Muscle layer of colon (tissue), 2 donors: ENCODE measurements around the gene TARBP2.

Source experiments
- H3K27ac ChIP-seq: one replicate; pipeline ENCODE4 v1.7.0; 2013; ENCODE audit warnings: low read depth, mild to moderate bottlenecking, low read length, moderate library complexity
- H3K27me3 ChIP-seq, 2 donors: one replicate each; pipeline ENCODE4 v1.7.0; 2013; ENCODE audit warnings: low read length in 2 of 2, mild to moderate bottlenecking in 2 of 2; ENCODE audit not compliant: insufficient read depth in 2 of 2, control insufficient read depth in 1 of 2
- H3K36me3 ChIP-seq: one replicate; pipeline ENCODE4 v1.7.0; 2013; ENCODE audit warnings: mild to moderate bottlenecking, low read length; ENCODE audit not compliant: insufficient read depth
- H3K4me1 ChIP-seq: one replicate; pipeline ENCODE4 v1.7.0; 2013; ENCODE audit warnings: mild to moderate bottlenecking, low read length; ENCODE audit not compliant: insufficient read depth
- H3K4me3 ChIP-seq, 2 donors: one replicate each; pipeline ENCODE4 v1.7.0; 2013; ENCODE audit warnings: low read length in 2 of 2, low read depth in 1 of 2, mild to moderate bottlenecking in 1 of 2, moderate library complexity in 1 of 2
- H3K9ac ChIP-seq: one replicate; pipeline ENCODE4 v1.7.0; 2013; ENCODE audit warnings: low read length
- H3K9me3 ChIP-seq: one replicate; pipeline ENCODE4 v1.7.0; 2013; ENCODE audit warnings: mild to moderate bottlenecking, low read length
- donor health status: abdominal sarcoma.
- donor health status: Adenocarcinoma of cecum.

TARBP2 gene

GRCh38 chr12:53500142-53500775 is 824 bp upstream of the TARBP2 start:
- peak overlapping the region; percentile 85 for H3K9ac ChIP-seq
- no peaks in the 10 kb centered on the region for H3K27me3 ChIP-seq
- H3K27ac ChIP-seq, result peak overlapping the region; percentile 98
- peaks cover 3% of the 10 kb centered on the region for H3K36me3 ChIP-seq
- no peaks in the 10 kb centered on the region for H3K9me3 ChIP-seq
- peak overlapping the region; percentile 50 to 63 for H3K4me3 ChIP-seq
- H3K4me1 ChIP-seq, result peaks cover 35% of the 10 kb centered on the region

DNA sequence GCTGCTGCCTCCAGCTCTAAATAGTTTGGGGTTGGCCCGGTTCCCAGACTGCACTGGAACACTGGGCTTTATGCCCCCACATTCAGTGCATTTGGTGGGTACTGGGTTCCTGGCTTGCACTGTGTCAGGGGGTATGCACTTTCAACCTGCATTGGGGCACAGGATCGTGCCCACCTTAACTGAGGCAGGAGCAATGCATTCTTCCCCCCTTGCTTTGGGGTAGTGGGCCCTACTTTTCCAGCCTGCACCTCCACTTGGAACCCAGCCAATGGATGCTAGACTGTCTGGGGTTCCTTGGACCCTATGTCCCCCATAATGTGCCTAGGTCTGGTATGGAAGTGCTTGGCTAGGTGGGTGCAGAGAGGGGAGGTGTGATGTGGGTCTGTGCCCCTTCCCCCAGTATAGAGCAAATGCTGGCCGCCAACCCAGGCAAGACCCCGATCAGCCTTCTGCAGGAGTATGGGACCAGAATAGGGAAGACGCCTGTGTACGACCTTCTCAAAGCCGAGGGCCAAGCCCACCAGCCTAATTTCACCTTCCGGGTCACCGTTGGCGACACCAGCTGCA is 615 bp downstream of the TARBP2 start:
- Histone ChIP-seq H3K4me3 (peak overlapping the region; percentile 48 to 63), H3K4me1 (peaks cover 28% of the 10 kb centered on the region), H3K27ac (peak overlapping the region; percentile 98), H3K9me3 (no peaks in the 10 kb centered on the region), H3K36me3 (peaks cover 13% of the 10 kb centered on the region), H3K27me3 (no peaks in the 10 kb centered on the region), H3K9ac (no peak overlapping the region)

DNA sequence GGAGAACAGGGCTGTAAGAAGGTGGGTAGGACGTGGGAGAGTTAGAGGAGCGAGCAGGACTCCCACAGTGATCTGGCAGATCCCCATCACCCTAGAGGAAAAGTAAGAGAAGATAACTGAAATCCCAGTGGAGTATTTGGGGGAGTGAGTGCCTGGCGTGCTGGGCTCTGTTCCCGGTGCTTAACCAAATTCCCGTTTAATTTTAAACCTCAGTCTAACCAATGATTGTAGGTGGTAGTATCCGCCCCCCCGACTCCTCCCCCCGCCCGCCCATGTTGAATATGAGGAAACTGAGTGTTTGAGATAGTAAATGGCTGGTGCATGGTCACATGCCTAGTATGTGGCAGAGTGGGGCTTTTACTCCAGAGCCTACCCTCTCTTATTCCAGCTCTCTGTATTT is 1.2 kb downstream of the TARBP2 start:
- no peak overlapping the region for H3K9ac ChIP-seq
- H3K27me3 ChIP-seq, result no peaks in the 10 kb centered on the region
- H3K4me3 ChIP-seq, result peak overlapping the region in 1 of 2 donors; percentile 63
- H3K36me3 ChIP-seq, result peaks cover 19% of the 10 kb centered on the region
- no peaks in the 10 kb centered on the region for H3K9me3 ChIP-seq
- H3K27ac ChIP-seq, result no peak overlapping the region
- peaks cover 28% of the 10 kb centered on the region for H3K4me1 ChIP-seq

DNA sequence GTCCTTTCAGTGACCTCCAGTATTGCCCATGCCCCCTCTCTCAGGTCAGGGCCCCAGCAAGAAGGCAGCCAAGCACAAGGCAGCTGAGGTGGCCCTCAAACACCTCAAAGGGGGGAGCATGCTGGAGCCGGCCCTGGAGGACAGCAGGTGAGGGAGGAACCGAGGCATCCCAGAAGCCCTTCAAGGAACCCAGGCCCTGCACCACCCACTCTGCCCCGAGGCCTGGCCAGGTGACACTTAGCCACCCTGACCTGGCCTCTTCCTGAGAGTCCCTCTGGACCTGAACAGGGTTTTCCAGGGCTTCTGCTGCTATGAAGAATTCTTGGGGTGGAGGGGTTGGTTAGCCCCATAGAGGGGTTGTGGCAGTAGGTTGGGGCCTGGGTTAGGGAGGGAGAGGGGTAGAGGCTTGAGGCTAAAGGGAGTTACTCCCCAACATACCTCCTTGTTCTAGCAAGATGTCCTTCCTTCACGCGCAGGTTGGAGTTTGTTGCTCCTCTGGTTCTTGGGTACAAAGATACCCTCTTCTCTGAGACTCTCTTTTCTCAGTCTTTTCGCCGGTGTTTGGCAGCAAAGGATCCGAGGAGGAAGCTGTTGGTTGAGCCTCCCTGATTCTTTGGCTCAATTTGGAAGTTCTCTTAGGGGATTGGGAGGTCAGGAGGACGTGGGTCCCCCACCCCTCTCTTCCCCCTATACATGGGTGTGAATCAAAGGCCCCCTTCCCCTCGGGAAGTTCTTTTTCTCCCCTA is 2.1 kb downstream of the TARBP2 start:
- Histone ChIP-seq H3K4me1 (peaks cover 28% of the 10 kb centered on the region), H3K27ac (no peak overlapping the region), H3K9ac (no peak overlapping the region), H3K27me3 (no peaks in the 10 kb centered on the region), H3K36me3 (peaks cover 24% of the 10 kb centered on the region), H3K9me3 (no peaks in the 10 kb centered on the region), H3K4me3 (no peak overlapping the region)

DNA sequence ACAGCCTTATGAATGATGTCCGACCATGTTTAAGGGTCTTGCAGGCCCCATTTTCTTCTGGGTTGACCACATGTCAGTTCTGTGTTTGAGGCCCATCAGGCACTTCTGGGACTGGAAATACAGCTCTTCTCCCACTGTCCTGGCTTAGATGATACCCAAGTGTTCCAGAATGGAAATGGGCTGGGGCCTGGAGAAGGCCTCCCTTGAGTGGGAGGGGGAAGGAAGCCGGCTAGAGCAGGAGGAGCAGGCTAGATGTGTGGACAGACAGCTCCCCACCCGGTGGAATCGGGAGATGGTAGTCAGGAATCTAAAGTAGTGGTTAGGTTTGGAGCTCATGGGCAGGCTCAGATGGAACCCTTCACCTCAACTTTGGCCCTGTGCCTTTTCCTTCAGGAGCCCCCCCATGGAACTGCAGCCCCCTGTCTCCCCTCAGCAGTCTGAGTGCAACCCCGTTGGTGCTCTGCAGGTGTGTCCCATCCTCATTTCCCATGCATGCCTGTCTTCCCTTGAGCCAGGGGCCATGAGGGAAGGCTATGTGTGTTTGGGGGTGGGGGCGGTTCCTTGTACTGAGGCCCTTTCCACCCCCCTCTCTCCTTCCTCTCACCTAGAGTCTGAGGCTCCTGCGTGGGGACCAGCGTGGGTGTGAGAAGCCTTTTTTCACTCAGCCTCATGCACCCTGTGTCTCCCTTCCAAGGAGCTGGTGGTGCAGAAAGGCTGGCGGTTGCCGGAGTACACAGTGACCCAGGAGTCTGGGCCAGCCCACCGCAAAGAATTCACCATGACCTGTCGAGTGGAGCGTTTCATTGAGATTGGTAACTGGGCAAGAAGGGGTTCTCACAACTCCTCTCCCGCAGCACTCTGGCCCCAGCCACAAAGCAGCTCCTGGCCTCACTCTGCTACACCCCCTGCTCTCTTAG is 3.2 kb downstream of the TARBP2 start:
- H3K9ac ChIP-seq, result no peak overlapping the region
- peaks cover 24% of the 10 kb centered on the region for H3K36me3 ChIP-seq
- no peak overlapping the region for H3K4me3 ChIP-seq
- no peaks in the 10 kb centered on the region for H3K9me3 ChIP-seq
- peaks cover 27% of the 10 kb centered on the region for H3K4me1 ChIP-seq
- H3K27ac ChIP-seq, result no peak overlapping the region
- H3K27me3 ChIP-seq, result no peaks in the 10 kb centered on the region

DNA sequence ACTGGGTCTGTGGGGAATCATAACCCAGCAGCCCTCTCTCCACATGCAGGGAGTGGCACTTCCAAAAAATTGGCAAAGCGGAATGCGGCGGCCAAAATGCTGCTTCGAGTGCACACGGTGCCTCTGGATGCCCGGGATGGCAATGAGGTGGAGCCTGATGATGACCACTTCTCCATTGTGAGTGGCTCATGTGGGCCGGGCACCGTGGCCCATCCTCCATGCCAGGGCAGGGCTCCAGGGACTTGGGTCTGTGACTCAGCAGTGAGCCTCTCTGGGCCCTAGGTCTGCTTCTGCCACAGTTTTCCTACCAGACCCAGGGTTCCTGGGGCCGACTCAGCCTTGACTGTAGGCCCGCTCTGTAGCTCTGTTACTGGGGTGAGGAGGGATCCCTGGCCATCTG is 4.0 kb downstream of the TARBP2 start:
- Histone ChIP-seq H3K27me3 (no peaks in the 10 kb centered on the region), H3K4me3 (no peak overlapping the region), H3K36me3 (peaks cover 24% of the 10 kb centered on the region), H3K4me1 (peaks cover 22% of the 10 kb centered on the region), H3K27ac (no peak overlapping the region), H3K9me3 (no peaks in the 10 kb centered on the region), H3K9ac (no peak overlapping the region)

DNA sequence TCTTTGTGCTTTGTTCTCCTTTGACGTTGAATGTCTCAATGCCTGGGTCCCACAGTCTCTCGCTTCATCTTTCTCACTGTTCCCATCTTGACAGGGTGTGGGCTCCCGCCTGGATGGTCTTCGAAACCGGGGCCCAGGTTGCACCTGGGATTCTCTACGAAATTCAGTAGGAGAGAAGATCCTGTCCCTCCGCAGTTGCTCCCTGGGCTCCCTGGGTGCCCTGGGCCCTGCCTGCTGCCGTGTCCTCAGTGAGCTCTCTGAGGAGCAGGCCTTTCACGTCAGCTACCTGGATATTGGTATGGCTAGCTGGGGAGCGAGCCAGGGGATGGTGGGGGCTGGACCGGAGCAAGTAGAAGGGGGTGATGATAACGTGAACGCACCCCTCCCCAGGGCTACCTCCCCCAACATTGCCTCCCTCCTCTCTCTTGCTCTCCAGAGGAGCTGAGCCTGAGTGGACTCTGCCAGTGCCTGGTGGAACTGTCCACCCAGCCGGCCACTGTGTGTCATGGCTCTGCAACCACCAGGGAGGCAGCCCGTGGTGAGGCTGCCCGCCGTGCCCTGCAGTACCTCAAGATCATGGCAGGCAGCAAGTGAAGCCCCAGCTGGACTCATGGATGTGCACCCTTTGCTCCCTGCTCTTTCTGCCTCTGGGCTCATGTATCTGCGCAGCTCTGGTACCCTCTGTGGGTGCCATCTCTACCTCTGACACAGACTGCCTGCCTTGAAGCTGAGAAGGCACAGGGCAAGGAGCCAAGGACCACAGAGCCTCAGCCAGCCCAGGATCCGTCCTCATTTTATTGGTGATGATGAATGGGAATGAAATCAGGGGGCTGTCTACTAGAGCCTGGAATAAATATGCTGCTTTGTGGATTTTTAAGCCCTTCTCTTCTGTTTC is 4.7 kb downstream of the TARBP2 start:
- H3K9ac ChIP-seq, result no peak overlapping the region
- H3K27me3 ChIP-seq, result no peaks in the 10 kb centered on the region
- H3K27ac ChIP-seq, result no peak overlapping the region
- H3K36me3 ChIP-seq, result peaks cover 30% of the 10 kb centered on the region
- peaks cover 19% of the 10 kb centered on the region for H3K4me1 ChIP-seq
- no peak overlapping the region for H3K4me3 ChIP-seq
- no peaks in the 10 kb centered on the region for H3K9me3 ChIP-seq

DNA sequence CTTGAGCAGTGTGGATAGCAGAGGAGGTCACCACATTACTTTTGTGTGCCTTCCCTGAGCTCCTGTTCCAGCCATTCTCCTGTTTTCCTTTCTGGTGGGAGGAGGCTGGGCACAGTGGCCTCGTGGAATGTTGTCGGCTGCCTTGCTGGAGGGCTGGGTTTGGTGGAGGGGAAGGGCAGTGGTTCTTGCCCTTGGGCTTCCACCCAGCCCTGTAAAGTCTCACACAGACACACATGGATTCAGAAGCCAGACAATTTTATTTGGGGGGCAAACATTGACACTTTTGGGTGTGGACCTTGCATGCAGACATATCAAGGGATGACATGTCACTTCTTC is 5.3 kb downstream of the TARBP2 start:
- Histone ChIP-seq H3K9ac (no peak overlapping the region), H3K4me1 (peaks cover 19% of the 10 kb centered on the region), H3K36me3 (peaks cover 33% of the 10 kb centered on the region), H3K27me3 (no peaks in the 10 kb centered on the region), H3K4me3 (no peak overlapping the region), H3K27ac (no peak overlapping the region), H3K9me3 (no peaks in the 10 kb centered on the region)

- Histone ChIP-seq H3K36me3 (peaks cover 40% of the 10 kb centered on the region), H3K9ac (no peak within 1 kb of the TSS), H3K9me3 (no peaks in the 10 kb centered on the region), H3K4me1 (peaks cover 13% of the 10 kb centered on the region), H3K27ac (no peak within 1 kb of the TSS), H3K4me3 (no peak within 1 kb of the TSS), H3K27me3 (no peaks in the 10 kb centered on the region)
Measured at GRCh38 chr12:53506881-53507602, 6.0 kb downstream of the TARBP2 start, which contains the start of gene NPFF. NPFF (minus strand) TSS chr12:53507484; CDS start chr12:53507474, 10 bp downstream.

- Histone ChIP-seq H3K27ac (no peak overlapping the region), H3K36me3 (peaks cover 45% of the 10 kb centered on the region), H3K9me3 (no peaks in the 10 kb centered on the region), H3K4me1 (peaks cover 8% of the 10 kb centered on the region), H3K27me3 (no peaks in the 10 kb centered on the region), H3K9ac (no peak overlapping the region), H3K4me3 (no peak overlapping the region)
Measured at GRCh38 chr12:53507603-53507885, 6.5 kb downstream of the TARBP2 start.
